Measurements from ENCODE around the gene GRM7.

DNA sequence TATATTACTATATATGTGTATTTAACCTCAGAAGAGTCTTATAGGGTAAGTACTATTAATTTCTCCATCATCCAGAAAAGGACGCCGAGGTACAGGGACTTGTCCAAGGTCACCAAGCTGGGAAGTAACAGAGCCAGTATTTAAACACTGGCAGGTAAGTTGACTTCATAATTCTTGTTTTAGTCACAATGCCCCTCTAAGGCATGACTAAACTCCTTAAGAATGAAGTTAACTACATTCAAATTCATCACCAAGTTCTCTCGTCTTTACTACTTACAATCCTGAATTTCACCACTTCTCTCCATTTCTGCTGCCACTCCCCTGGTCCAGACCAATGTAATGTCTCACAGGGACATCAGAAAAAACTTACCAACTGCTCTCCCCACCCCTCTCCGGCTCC is 312.1 kb downstream of the GRM7 start:
- TF ChIP-seq, protein P1, sequence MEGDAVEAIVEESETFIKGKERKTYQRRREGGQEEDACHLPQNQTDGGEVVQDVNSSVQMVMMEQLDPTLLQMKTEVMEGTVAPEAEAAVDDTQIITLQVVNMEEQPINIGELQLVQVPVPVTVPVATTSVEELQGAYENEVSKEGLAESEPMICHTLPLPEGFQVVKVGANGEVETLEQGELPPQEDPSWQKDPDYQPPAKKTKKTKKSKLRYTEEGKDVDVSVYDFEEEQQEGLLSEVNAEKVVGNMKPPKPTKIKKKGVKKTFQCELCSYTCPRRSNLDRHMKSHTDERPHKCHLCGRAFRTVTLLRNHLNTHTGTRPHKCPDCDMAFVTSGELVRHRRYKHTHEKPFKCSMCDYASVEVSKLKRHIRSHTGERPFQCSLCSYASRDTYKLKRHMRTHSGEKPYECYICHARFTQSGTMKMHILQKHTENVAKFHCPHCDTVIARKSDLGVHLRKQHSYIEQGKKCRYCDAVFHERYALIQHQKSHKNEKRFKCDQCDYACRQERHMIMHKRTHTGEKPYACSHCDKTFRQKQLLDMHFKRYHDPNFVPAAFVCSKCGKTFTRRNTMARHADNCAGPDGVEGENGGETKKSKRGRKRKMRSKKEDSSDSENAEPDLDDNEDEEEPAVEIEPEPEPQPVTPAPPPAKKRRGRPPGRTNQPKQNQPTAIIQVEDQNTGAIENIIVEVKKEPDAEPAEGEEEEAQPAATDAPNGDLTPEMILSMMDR (IDR thresholded peaks at IDR 0.05; ENCODE audit: low read depth, low read length, poor library complexity, severe bottlenecking): no peak
- no peak for TF ChIP-seq EZH2phosphoT487 (IDR thresholded peaks at IDR 0.05; ENCODE audit: borderline replicate concordance, low read length)

All from DOHH2 (cell line).